Measurements from ENCODE around the gene LVRN. TPM values are rescaled to one million over a fixed set of nuclear protein-coding genes. Genes with fewer than 3 reads are reported as not detected.

The LVRN gene
- total RNA-seq, 4 donors from 2014 or later = 4.2 to 15.9 (median 11.7) TPM

DNA sequence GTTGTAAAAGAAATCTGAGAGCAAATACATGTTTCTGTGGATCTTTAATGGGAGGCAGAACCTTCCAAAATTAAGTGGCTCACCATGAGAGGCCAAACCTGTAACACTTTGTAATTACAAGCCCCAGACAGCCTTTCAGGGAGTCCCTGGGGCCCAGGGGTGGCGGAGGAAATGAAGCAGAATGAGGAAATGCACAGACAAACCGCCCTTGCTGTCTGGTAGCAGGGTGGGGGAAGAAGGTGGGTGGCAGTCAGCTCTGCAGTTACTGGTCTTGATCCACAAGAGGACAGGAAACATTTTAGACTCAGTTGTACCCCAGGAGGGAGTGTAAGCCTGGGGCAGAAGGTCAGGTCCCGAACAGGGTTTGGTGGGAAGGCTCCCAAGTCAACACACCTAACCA is 76.5 kb downstream of the LVRN start:
- Histone ChIP-seq H3K27me3 (no peaks in the 10 kb centered on the region), H3K4me1 (no peaks in the 10 kb centered on the region), H3K9me3 (no peaks in the 10 kb centered on the region), H3K4me3 (no peak overlapping the region), H3K36me3 (no peaks in the 10 kb centered on the region), H3K27ac (no peak overlapping the region)
- WGBS, 2 donors = 60 to 63% methylated on average over 3 of the region's 3 CpGs
- TF ChIP-seq POLR2A (IDR thresholded peaks at IDR 0.05) (no peak), EP300 (IDR thresholded peaks at IDR 0.05) (no peak)
- TF ChIP-seq, protein P1, sequence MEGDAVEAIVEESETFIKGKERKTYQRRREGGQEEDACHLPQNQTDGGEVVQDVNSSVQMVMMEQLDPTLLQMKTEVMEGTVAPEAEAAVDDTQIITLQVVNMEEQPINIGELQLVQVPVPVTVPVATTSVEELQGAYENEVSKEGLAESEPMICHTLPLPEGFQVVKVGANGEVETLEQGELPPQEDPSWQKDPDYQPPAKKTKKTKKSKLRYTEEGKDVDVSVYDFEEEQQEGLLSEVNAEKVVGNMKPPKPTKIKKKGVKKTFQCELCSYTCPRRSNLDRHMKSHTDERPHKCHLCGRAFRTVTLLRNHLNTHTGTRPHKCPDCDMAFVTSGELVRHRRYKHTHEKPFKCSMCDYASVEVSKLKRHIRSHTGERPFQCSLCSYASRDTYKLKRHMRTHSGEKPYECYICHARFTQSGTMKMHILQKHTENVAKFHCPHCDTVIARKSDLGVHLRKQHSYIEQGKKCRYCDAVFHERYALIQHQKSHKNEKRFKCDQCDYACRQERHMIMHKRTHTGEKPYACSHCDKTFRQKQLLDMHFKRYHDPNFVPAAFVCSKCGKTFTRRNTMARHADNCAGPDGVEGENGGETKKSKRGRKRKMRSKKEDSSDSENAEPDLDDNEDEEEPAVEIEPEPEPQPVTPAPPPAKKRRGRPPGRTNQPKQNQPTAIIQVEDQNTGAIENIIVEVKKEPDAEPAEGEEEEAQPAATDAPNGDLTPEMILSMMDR (IDR thresholded peaks at IDR 0.05) = no peak
- DNase-seq (ENCODE audit: low spot score in 2 of 2) = no peak

- DNase-seq (ENCODE audit: low spot score in 2 of 2) = no peak
- H3K36me3 ChIP-seq = no peaks in the 10 kb centered on the region
- TF ChIP-seq, protein P1 (IDR thresholded peaks at IDR 0.05) = no peak
- TF ChIP-seq POLR2A (IDR thresholded peaks at IDR 0.05) = no peak
- no peak for TF ChIP-seq EP300 (IDR thresholded peaks at IDR 0.05)
- no peaks in the 10 kb centered on the region for H3K9me3 ChIP-seq
- H3K27me3 ChIP-seq = no peaks in the 10 kb centered on the region
- H3K4me3 ChIP-seq = no peak overlapping the region
- H3K4me1 ChIP-seq = no peaks in the 10 kb centered on the region
- H3K27ac ChIP-seq = no peak overlapping the region
Measured at GRCh38 chr5:116042375-116042774, 80.1 kb downstream of the LVRN start.

- H3K27ac ChIP-seq = no peak overlapping the region
- 50 to 54% methylated on average over 3 of the region's 3 CpGs for WGBS, 2 donors
- H3K4me1 ChIP-seq = no peaks in the 10 kb centered on the region
- no peak for DNase-seq (ENCODE audit: low spot score in 2 of 2)
- H3K4me3 ChIP-seq = no peak overlapping the region
- TF ChIP-seq POLR2A (IDR thresholded peaks at IDR 0.05) = no peak
- TF ChIP-seq, protein P1 (IDR thresholded peaks at IDR 0.05) = no peak
- TF ChIP-seq EP300 (IDR thresholded peaks at IDR 0.05) = no peak
- no peaks in the 10 kb centered on the region for H3K9me3 ChIP-seq
- H3K27me3 ChIP-seq = no peaks in the 10 kb centered on the region
- H3K36me3 ChIP-seq = no peaks in the 10 kb centered on the region
Measured at GRCh38 chr5:116044073-116044472, 81.8 kb downstream of the LVRN start.

DNA sequence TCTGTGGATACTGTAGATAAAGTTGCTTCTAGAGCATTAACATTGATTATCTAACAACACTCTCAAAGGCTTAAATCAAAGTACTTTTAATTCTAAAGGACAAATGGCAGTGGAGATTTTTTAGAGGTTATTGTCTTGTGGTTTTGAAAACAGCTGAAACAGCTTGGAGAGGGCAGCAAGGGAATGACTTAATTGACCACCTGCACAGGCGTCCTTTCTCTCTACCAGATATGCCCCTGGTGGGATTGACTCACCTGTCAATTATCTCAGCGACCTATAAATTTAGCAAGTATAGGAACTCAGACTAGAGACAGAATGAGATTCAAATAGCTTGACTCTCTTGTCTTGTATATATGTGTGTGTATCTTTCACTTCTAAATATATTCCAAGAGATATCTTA is 83.5 kb downstream of the LVRN start:
- TF ChIP-seq POLR2A (IDR thresholded peaks at IDR 0.05) = no peak
- 75% methylated on average over 2 of the region's 2 CpGs for WGBS, 2 donors

GRCh38 chr5:116046261-116046660 is 84.0 kb downstream of the LVRN start:
- TF ChIP-seq, protein P1 (IDR thresholded peaks at IDR 0.05) = no peak
- TF ChIP-seq POLR2A (IDR thresholded peaks at IDR 0.05) = no peak
- TF ChIP-seq EP300 (IDR thresholded peaks at IDR 0.05) = no peak
- DNase-seq (ENCODE audit: low spot score in 2 of 2) = no peak
- Histone ChIP-seq H3K4me1 (no peaks in the 10 kb centered on the region), H3K27me3 (no peaks in the 10 kb centered on the region), H3K36me3 (no peaks in the 10 kb centered on the region), H3K9me3 (no peaks in the 10 kb centered on the region), H3K27ac (no peak overlapping the region), H3K4me3 (no peak overlapping the region)
- WGBS, 2 donors = 89 to 94% methylated on average over 3 of the region's 3 CpGs

More for the DNA sequence above, 83.5 kb downstream of the LVRN start:
- no peak overlapping the region for H3K4me3 ChIP-seq
- H3K4me1 ChIP-seq = no peaks in the 10 kb centered on the region
- DNase-seq (ENCODE audit: low spot score in 2 of 2) = no peak
- no peaks in the 10 kb centered on the region for H3K27me3 ChIP-seq
- H3K9me3 ChIP-seq = no peaks in the 10 kb centered on the region
- no peak overlapping the region for H3K27ac ChIP-seq
- no peaks in the 10 kb centered on the region for H3K36me3 ChIP-seq

GRCh38 chr5:116046823-116047222 is 84.5 kb downstream of the LVRN start:
- no peak overlapping the region for H3K27ac ChIP-seq
- WGBS, 2 donors = 83 to 86% methylated on average over 2 of the region's 2 CpGs
- no peaks in the 10 kb centered on the region for H3K9me3 ChIP-seq
- DNase-seq (ENCODE audit: low spot score in 2 of 2) = no peak
- no peaks in the 10 kb centered on the region for H3K36me3 ChIP-seq
- TF ChIP-seq, protein P1 (IDR thresholded peaks at IDR 0.05) = no peak
- TF ChIP-seq EP300 (IDR thresholded peaks at IDR 0.05) (no peak), POLR2A (IDR thresholded peaks at IDR 0.05) (no peak)
- no peaks in the 10 kb centered on the region for H3K4me1 ChIP-seq
- no peak overlapping the region for H3K4me3 ChIP-seq
- no peaks in the 10 kb centered on the region for H3K27me3 ChIP-seq

Measured in tibial nerve (tissue), 4 donors.